Epithelial cell of esophagus (primary cell): Measurements from ENCODE around the gene SPDYE17.
"Not testable (repeated sequence)": the region's sequence is repeated elsewhere in the genome, so short reads cannot be mapped to it uniquely, and the experiment has no call there.

ENCODE experiments used
- DNase-seq: peaks from one replicate; pipeline ENCODE4 v3.0.0; 2010; ENCODE audit warnings: low read depth
- H3K4me3 ChIP-seq: 2 replicates; pipeline ENCODE4 v1.5.1; 2011; ENCODE audit warnings: mild to moderate bottlenecking, low read length, control low read depth

The SPDYE17 gene, protein sequence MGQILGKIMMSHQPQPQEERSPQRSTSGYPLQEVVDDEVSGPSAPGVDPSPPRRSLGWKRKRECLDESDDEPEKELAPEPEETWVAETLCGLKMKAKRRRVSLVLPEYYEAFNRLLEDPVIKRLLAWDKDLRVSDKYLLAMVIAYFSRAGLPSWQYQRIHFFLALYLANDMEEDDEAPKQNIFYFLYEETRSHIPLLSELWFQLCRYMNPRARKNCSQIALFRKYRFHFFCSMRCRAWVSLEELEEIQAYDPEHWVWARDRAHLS

DNA sequence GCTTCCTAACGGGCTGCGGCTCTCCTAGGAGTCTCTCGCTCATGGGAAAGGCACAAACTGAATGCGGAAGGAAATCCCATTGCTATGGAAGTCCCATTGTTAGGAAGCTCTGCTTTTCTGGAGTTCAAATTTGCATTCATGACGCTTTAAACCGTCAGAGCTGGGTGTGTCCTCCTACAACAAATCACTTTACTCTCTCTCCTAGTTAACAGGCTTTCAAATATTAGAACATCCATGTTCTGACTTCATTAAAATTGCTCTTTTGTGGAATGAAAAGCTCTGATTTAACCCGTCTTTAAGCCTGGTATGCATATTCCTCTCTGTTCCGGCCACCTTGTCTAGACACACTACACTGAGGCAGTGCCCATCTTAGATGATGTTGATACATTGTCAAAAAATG, at the start of gene SPDYE17:
TSS of gene SPDYE17 (minus strand) at position 101 of the 400 bp plus-strand sequence. CDS start 1,791 bp downstream, outside the sequence.
- DNase-seq, H3K4me3 ChIP-seq: not testable (repeated sequence)

DNA sequence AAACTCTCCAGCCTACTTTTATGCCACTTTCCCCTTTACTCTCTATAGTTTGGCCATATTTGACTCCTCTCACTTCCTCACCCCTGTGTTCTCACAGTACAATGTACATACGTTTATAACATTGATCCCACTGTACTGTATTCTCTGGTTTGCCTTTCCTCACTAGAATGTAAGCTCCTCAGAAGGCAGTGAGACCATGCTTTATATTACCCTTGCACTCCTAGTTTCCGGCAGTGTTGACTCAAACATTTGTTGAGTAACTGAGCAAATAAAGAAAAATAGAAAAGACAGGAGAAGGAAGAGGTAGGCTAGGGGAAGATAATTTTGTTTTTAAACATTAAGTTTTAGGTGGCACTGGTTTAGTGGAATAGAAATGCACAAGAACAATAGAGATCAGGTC, 48.1 kb upstream of the SPDYE17 start:
- not testable (repeated sequence) for DNase-seq, H3K4me3 ChIP-seq

DNA sequence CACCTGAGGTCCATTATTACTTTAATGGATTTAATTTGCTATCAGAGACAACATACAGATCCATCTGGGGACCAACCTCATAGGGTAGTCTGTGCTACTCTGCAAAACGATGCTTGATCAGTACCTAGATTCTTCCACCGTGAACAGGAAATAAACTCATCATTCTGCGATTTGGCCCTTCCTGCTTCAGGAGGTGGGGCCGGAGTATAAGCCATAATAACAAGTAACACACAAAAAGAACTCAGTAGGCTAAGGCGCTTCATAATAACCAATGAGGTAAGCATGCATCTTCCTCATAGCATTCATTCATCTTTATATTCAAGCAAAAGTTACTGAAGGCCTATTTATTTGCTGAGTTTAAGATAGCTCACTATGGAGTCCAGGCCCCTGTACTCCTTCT, 47.5 kb upstream of the SPDYE17 start:
- DNase-seq: peak; percentile 2
- H3K4me3 ChIP-seq: not testable (repeated sequence)

DNA sequence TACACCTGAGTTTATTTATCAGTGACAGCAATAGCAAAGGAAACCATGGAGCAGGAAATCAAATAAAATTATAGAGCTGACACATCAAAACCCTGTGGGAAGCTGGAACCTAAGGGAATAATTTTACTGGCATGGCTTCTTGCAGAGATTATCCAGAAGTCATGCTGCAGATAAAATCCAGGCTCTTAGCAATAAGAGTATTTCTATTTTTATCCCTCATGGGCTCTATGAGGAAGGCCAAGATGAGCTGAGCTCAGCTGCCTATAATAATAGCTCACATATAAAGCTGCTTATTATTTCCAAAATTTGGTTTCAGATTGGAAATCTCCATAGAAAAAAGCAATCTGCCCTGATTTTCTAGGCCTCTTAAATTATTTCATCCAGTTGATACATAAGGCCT, 47.0 kb upstream of the SPDYE17 start:
- DNase-seq, H3K4me3 ChIP-seq: not testable (repeated sequence)

DNA sequence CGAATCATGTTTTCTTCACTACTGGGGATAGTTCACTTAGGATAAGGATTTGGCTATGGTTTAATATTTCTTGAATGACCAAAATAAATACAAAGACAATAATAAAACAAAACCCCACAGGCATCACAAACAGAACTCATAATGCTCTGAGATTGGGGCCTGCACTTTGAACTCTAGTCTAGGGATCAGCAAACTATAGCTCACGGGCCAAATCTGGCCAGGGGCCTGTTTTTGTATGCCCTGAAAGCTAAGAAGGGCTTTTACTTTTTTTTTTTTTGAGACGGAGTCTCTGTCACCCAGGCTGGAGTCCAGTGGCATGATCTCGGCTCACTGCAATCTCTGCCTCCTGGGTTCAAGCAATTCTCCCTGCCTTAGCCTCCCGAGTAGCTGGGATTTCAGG, 44.9 kb upstream of the SPDYE17 start:
- DNase-seq: not testable (repeated sequence)

DNA sequence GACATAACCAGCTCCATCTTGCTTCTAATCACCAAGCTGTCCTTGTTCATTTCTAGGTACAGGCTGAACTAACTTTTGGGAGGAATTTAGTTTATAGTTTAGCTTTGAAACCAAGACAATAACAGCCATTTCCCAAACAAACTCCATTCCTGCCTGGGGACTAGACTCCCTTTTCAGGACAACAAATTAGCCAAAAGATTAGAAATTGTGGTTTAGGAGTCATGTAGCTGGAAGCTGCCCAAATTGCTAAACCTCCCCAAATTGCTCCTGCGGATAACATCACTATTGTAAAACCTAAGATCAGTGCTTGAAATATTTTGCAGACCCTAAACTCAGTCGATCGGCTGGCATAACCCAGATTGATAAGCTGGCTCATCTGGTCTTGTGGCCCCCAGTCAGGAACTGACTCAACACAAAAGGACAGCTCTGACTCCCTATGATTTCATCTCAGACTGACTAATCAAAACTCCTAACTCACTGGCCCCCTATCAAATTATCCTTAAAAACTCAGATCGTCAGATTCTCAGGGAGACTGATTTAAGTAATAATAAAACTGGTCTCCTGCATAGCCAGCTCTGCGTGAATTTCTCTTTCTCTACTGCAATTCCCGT, 42.7 kb upstream of the SPDYE17 start:
- peak; percentile 4 for DNase-seq
- H3K4me3 ChIP-seq: not testable (repeated sequence)

More for the DNA sequence above, 44.9 kb upstream of the SPDYE17 start:
- H3K4me3 ChIP-seq: not testable (repeated sequence)

DNA sequence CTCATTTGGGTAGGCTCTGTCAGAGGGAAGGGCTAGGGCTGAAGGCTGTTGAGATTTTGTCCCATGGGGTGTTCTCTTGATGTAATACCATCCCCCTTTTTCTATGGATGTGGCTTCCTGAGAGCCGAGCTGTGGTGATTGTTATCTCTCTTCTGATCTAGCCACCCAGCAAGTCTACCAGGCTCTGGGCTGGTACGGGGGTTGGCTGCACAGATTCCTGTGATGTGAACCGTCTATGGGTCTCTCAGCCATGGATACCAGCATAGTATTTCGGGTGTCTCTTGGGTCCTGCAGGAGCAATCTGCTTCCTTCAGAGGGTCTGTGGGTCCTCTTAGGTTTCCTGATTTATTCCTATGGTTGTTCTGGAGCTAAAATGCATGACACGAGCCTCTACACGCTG, 38.9 kb upstream of the SPDYE17 start:
- DNase-seq, H3K4me3 ChIP-seq: not testable (repeated sequence)

DNA sequence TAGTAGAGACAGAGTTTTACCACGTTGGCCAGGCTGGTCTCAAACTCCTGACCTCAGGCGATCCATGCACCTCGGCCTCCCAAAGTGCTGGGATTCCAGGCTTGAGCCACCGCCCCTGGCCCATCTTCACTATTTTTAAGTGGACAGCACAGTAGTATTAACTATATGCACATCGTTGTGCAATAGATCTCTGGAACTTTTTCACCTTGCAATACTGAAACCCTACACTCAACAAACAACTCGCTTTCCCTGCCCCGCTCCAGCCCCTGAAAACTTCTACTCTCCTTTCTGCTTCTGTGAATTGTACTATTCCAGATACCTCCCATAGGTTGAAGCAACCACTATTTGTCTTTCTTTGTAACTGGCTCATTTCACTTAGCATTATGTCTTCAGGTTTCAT, 33.7 kb upstream of the SPDYE17 start:
- not testable (repeated sequence) for DNase-seq, H3K4me3 ChIP-seq

DNA sequence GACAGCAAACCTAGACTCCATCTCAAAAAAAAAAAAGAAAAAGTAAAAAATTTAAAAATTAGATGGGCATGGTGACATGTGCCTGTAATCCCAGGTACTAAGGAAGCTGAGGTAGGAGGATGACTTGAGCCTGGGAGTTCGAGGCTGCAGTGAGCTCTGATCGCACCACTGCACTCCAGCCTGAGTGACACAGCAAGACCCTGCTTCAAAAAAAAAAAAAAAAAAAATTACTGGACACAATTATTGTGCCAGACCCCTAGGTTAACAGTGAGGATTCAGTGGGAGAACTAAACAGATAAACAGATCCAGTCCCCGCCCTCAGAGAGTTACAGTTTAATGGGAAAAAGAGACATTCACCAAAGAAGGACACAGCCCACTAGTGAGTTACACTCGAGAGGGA, 31.6 kb upstream of the SPDYE17 start:
- H3K4me3 ChIP-seq, DNase-seq: not testable (repeated sequence)

DNA sequence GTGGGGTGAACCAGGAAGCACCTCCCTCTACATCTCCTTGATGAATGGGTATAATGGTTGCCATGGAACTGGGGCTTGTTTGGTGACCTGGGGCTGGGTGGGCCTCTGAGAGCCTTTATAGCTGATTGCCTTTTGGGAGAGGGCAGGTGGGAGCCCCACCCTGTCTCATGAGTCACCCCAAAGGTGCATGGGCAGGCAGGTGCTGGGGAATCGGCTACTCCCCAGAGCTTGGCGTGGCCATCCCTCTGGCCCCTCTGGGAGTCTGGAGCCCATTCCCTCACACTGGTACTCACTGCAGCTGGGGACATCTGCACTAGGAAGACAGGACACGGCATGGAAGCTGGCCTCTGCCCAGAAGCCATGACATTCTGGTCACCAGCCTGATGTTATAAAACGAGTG, 30.4 kb upstream of the SPDYE17 start, which contains the start of gene SPDYE18:
TSS of gene SPDYE18 (minus strand) at position 2 of the 400 bp plus-strand sequence. CDS start 2,046 bp downstream, outside the sequence.
- H3K4me3 ChIP-seq, DNase-seq: not testable (repeated sequence)

DNA sequence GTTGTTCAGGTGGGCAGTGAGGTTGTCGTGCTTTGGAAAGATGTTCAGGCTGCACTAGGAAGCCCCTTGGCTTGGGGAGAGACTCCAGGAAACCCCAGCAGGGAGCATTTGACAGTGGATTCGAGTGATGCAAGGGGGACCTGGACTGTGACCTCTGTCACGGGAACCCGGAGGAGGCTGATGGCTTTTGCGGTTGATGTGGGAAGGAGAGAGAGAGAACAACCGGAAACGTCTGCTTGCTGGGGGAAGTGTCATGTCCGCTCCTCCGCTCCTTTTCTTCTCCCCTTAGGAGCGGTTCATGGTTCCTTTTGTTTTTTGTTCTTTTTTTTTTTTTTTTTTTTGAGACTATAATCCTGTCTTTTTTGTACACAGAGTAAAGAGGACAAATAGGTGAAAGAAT, 5.8 kb downstream of the SPDYE17 start:
- DNase-seq, H3K4me3 ChIP-seq: not testable (repeated sequence)

DNA sequence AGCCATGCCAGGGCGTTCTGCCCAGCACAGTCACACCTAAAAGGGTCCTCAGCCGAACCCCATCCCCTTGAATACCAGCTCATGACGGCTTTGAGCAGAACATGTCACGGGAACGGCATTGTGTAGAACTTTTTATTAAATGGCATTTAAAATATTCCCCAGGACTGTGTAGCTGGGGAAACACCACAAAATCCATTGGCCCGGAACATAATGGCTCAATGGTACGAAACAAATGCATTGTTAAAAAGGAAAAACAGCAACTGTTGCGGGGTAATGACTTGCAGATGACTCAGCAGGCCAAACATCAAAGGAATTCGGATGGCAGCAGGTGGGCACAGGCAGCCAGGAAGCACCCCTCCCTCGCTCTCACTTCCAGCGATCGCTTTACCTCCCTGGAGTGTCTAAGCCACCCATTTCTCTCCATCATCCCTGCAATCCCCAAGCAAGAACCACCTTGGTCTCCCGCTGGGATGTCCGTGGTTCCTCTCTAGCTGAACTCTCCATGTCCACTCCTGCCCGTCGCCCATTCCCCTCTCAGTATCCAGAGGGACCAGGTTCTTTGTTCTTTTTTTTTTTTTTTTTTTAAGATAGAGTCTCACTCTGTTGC, 22.0 kb downstream of the SPDYE17 start:
- peak; percentile 77 for DNase-seq
- H3K4me3 ChIP-seq: not testable (repeated sequence)

DNA sequence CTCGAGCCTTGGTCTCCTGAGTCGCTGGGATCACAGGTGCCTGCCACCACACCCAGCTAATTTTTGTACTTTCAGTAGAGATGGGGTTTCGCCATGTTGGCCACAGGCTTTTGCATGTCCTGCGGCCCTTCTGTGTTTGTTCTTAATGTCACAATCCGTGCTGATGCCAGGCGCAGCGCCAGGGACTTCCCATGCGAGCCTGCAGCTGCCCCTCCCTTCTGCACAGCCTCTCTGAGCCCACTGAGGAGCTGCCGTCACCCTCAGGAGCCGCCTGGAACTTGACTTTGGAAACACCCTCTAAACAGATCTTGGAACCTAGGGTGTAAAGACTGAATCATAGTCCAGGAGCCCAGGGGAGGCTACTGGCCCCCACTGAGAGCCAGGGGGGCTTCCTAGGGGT, 24.2 kb downstream of the SPDYE17 start:
- DNase-seq: peak; percentile 95
- not testable (repeated sequence) for H3K4me3 ChIP-seq

DNA sequence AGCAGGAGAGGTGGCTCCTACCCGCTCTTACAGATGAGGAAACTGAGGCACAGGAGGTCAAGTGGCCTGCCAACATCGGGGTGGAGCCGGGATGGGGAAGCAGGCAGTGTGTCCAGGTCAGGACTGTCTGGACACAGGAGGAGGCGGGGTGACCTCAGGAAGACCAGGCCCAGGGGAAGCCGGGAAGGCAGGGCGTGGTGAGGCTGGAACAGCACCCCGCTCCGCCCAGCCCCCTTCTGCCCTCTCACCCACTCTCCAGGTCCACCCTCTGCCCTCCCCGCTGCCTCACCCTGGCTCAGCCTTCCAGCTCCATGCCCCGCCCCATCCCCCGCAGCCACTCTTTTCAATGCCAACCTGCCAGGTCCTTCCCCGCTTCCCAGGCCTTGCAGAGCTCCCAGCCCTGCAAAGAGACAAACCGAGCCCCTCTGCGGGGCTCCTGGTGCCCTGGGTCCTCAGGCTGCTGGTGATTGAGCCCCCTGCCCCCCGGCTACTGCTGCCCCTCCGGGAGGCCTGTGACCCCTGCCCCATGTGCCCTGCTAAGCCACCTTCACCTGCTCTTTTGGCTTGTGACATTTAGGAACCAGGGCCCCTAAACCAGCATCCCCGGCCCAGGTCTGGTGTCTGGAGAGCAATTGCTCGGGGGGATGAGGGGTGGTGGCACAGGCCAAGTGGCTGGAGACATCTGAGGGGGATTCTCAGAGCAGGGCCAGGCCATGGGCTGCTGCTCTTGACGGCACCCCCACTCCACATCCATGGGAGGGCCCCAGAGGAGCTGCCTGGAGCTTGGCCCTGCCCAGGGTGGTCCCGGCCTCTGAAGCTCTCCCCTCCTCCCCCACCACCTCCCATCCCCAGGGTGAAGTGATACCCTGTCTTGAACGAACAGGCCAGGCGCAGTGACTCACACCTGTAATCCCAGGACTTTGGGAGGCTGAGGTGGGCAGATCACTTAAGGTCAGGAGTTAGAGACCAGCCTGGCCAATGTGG, 25.7 kb downstream of the SPDYE17 start:
- DNase-seq, H3K4me3 ChIP-seq: not testable (repeated sequence)

DNA sequence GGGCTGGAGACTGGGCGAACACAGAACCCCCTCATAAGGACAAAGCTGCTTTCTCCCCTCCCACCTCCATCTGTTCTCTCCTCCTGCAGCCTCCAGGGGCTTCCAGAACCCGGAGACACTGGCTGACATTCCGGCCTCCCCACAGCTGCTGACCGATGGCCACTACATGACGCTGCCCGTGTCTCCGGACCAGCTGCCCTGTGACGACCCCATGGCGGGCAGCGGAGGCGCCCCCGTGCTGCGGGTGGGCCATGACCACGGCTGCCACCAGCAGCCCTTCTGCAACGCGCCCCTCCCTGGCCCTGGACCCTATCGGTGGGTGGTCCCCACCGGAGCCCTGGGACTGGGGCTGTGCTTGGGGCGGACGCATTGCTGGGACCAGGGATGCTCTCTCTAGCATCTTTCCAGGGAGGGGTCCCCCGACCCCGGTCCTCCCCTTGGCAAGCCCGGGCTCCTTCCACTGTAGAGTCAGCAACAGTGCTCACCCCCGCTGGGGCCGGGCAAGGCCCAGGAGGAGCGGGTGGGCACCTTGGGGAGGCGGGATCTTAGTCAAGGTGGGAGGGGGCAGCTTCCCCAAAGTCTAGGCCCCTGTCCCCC, 26.6 kb downstream of the SPDYE17 start:
- H3K4me3 ChIP-seq, DNase-seq: not testable (repeated sequence)

DNA sequence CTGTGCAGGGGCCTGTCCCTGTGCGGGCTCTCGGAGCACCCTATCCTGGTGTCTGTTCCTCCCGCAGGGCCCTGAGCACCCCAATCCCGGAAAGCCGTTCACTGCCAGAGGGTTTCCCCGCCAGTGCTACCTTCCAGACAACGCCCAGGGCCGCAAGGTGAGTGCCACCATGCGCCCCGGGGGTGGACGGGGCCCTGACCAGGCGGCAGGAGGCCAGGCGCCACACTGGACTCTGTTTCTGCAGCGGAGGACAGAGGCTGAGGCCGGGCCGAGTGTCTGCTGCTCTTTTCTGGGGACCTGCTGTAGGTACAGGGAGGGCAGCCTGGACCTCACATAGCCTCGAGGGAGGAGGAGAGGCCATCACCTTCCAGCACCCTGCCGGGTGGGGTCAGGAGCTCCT, 28.0 kb downstream of the SPDYE17 start:
- H3K4me3 ChIP-seq, DNase-seq: not testable (repeated sequence)

DNA sequence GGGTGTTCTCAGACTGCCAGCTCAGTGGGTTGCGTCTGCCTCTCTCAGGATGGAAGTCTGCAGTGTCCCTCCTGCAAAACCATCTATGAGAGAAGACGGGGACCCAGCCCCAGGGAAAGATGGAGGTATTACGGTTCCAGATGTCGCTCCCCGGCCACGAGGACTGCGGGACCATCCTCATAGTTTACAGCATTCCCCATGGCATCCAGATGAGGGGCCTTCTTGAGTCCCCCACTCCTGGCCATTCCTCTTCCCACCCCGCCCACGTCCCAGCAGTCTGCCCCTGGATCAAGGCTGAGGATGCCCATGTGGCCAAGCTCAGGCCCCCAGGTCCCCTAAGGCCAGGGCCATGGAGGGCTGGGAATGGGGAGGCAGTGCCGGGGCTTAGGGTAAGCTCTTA, 28.9 kb downstream of the SPDYE17 start:
- DNase-seq: not testable (repeated sequence)

DNA sequence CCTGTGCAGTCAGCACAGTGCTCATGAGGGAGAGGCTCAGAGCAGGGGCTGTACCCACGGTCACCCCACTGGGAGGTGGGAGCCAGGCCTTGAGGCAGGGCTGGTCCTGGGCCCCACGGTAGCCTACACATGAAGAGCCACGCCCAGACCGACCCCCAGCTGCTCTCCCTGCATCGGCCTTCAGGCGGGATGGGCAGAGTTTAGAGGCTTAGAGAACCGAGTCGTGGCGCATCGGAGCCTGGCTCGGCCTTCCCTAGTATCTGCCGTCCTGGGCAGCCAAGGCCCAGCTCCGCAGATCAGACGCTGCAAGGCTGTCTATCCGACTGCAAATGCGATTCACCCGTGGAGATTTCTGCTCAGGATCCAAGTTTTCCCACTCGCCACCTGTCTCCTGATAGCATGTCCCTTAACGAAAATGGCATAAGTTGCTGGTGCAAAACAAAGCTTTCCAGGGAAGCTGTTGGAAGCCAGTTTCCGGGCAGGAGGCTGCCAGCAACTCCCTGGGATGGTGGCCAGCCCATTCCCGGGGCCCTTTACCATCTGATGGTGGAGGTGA, 29.4 kb downstream of the SPDYE17 start:
- DNase-seq, H3K4me3 ChIP-seq: not testable (repeated sequence)

More for the DNA sequence above, 28.9 kb downstream of the SPDYE17 start:
- H3K4me3 ChIP-seq: not testable (repeated sequence)

DNA sequence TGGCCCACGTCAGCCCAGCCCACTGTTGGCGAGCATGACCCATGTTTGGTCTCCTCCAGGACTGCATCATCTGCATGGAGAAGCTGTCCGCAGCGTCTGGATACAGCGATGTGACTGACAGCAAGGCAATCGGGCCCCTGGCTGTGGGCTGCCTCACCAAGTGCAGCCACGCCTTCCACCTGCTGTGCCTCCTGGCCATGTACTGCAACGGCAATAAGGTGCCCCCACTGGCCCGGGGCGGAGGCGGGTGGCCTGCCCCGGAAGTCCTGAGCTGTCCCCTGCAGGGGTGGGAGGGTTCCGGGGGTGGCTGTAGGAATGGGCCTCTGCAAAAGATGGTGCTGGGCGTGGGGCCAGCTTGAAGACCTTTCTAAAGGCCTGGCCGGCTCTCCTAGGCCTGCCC, 30.1 kb downstream of the SPDYE17 start:
- H3K4me3 ChIP-seq, DNase-seq: not testable (repeated sequence)
